ENCODE measurements around the gene ATG4A.

GRCh38 chrX:108132876-108133275 is 41.3 kb downstream of the ATG4A start:
- no peak for TF ChIP-seq ZNF274 (IDR thresholded peaks at IDR 0.05; ENCODE audit: low read depth, low read length)
- TF ChIP-seq YY1 (IDR thresholded peaks at IDR 0.05; ENCODE audit: insufficient read depth, insufficient read length) = no peak
- no peak for TF ChIP-seq SUZ12 (IDR thresholded peaks at IDR 0.05; ENCODE audit: extremely low read depth, insufficient read depth, insufficient read length)

Measured in NT2/D1 (cell line).